COLO668 (cell line): Measurements from ENCODE around the gene MAP2K7.
"Not testable (repeated sequence)": the region's sequence is repeated elsewhere in the genome, so short reads cannot be mapped to it uniquely, and the experiment has no call there.

Experiments used
- DNase-seq: peaks from one replicate; lab custom pipeline; 2025; ENCODE audit not compliant: unreplicated experiment; lab: John Stamatoyannopoulos, UW

MAP2K7 gene

GRCh38 chr19:7883105-7883504, 20.6 kb upstream of the MAP2K7 start:
- DNase-seq, result peak; percentile 68

DNA sequence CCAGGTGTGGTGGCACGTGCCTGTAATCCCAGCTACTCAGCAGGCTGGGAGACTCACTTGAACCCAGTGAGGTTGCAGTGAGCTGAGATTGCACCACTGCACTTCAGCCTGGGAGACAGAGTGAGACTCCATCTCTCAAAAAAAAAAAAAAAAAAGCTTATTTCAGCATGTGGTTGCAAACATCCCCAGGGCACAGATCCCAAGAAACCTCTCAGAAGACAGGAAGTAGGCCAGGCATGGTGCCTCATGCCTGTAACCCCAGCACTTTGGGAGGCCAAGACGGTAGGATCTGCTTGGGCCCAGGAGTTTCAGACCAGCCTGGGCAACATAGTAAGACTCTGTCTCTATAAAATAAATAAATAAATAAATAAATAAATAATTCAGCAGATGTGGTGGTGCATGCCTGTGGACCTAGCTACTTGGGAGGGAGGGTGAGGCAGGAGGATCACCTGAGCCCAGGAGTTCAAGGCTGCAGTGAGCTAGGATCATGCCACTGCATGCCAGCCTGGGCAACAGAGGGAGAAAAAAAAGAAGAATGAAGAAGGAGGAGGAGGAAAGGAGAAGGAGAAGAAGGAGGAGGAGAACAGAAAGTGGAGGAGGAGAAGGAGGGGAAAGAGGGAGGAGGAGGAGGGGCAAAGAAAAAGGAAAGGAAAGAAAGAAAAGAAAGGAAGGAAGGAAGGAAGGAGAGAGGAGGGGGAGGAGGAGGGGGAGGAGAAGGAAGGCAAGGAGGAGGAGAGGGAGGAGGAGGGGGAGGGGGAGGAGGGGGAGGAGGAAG, 19.7 kb upstream of the MAP2K7 start:
- DNase-seq, result no peak

DNA sequence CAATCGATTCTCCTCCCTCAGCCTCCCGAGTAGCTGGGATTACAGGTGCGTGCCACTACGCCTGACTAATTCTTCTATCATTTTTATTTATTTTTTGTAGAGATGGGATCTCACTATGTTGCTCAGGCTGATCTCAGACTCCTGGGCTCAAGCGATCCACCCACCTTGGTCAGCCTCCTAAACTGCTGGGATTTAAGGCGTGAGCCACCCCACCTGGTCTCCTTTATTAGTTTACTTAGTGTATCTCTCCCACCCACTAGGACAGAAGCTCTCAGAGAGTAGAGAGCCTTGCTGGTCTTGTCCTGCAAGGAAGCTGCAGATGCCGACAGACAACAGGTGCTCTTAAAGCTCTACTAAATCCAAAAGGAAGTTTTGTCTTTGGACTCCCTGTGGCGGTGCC, 17.9 kb upstream of the MAP2K7 start:
- no peak for DNase-seq

GRCh38 chr19:7887408-7888144, 16.1 kb upstream of the MAP2K7 start:
- DNase-seq, result no peak

DNA sequence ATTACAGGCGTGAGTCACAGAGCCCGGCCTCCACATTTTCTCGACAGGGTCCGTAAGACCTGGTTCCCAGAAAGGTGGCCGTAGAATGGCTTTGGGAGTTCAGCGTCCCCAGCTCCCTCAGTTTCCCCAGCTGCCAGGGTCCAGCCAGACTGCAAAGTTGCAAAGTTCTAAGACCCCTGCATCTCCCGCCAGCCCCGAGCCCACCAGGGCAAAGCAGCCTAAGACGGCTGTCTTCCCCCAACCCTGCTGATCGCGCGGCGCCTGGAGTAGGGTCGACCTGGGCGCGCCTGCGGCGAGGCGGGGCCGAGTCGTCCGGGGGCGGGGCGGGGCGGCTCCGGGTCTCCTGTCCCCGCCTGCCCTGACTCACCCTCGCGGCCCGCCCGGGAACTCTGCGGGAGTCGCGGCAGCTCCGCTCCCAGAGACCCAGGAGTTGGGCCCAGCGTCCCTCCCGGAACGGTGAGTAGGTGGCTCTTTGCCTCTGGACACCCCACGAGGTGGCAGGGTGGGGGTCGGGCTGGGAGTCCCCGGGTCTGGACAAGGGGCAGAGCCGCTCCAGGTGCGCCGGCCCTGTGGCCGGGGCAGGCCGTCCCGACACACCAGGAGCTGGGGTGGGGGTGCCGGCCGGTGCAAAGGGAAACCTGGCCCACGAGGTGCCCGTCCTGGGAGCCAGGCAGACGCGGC, 15.4 kb upstream of the MAP2K7 start, which contains the start of gene LRRC8E:
Gene LRRC8E, plus strand, starts transcription at position 366 of the 681 bp plus-strand sequence. CDS start 7,094 bp downstream, outside the sequence.
- DNase-seq, result peak; percentile 61

GRCh38 chr19:7888826-7889217, 14.9 kb upstream of the MAP2K7 start:
- DNase-seq, result no peak

DNA sequence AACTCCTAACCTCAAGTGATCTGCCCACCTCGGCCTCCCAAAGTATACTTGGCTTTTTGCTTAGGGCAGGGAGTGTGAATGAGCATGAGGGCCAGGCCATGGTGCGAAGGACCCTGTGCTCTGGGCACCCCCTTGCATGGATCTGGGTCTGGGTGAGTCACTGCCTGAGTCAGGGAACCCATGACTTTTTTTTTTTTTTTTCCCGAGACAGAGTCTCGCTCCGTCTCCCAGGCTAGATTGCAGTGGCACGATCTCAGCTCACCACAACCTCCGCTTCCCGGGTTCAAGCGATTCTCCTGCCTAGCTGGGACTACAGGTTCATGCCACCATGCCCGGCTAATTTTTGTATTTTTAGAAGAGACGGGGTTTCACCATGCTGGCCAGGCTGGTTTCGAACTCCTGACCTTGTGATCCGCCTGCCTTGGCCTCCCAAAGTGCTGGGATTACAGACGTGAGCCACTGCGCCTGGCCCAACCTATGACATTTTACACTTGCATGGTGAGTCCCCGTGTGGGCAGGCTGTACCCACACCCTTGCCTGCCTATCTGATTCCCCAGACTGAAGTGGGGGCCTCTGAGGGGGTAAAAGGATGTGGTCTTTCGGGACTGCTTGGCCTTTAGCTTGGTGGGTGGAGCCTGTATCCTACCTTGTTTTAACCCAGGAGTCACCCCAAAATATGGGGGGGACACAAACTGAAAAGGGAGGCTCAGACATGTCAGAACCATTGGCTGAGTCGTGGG, 10.1 kb upstream of the MAP2K7 start:
- not testable (repeated sequence) for DNase-seq

DNA sequence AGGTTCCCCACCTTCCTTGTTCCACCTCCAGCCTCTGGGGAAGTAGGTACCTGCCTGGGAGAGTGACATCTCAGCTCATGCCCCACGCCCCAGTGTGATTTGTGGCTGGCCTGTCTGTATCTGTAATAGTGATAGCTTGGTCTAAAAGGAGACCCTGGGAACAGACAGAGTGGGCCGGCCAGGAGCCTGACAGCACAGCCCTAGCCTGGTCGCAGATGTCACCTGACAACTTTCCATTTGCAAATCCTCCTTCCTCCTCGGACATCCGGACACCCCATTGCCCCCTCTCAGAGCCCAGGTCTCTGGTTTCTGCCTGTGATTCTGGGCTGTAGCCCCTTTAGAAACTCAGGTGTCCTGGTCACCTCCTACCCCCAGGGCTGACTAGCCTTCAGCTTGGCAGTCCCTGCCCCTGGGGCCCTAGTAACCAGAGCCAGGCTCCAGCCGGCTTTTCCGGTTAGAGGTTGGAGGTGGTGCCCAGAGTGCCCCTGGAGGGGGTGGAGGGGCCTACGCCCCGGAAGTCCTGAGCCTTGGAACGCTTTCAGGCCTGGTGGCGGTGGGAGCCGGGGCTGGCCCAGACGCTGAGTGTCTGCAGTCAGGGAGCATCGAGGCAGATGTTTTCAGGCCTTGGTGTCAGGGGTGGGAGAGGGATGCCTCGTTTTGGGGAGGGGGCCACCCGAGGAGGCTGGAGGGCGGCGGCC, 8.9 kb upstream of the MAP2K7 start:
- peak; percentile 67 for DNase-seq

- no peak for DNase-seq
Observed at GRCh38 chr19:7895565-7895964, 8.1 kb upstream of the MAP2K7 start.

DNA sequence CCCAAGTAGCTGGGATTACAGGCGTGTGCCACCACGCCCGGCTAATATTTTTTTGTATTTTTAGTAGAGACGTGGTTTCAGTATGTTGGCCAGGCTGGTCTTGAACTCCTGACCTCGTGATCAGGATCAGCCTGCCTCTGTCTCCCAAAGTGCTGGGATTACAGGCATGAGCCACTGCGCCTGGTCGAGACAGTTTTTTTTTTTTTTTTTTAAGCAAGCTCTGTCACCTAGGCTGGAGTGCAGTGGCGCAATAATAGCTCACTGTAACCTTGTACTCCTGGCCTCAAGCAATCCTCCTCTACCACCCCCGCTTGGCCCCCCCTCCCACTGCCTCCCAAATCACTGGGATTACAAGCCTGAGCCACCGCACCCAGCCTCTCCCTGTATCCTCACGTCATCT, 6.4 kb upstream of the MAP2K7 start:
- no peak for DNase-seq

DNA sequence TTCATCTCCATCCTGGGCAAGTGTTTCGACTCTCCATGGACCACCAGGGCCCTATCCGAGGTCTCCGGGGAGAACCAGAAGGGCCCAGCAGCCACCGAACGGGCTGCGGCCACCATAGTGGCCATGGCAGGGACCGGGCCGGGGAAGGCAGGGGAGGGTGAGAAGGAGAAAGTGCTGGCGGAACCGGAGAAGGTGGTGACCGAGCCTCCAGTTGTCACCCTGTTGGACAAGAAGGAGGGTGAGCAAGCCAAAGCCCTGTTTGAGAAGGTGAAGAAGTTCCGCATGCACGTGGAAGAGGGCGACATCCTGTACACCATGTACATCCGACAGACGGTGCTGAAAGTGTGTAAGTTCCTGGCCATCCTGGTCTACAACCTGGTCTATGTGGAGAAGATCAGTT, 4.7 kb upstream of the MAP2K7 start:
- DNase-seq, result no peak

GRCh38 chr19:7899751-7900378, 3.8 kb upstream of the MAP2K7 start:
- DNase-seq, result no peak

GRCh38 chr19:7900401-7900870, 3.2 kb upstream of the MAP2K7 start:
- DNase-seq, result no peak

DNA sequence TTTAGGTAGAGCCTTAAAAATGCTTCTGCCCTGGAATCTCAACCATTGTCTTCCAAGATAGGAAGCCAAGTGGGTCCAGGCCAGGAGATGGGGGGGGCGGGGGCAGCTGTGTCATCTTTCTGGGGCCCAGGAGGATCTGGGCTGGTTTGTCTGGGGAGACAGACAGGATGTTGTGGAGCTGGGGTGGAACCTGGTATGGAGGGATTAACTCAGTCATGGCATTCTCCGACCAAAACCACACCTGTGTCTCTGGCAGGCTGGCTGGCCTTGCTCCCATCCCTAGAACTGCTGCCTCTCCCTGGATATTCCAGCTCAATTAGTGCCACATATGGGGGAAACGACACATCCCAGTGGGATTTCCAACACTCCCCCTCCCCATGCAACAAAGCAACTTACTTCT, 2.7 kb upstream of the MAP2K7 start:
- no peak for DNase-seq

GRCh38 chr19:7901337-7901736, 2.3 kb upstream of the MAP2K7 start:
- DNase-seq, result no peak

- no peak for DNase-seq
Observed at GRCh38 chr19:7902796-7903243, 857 bp upstream of the MAP2K7 start.

GRCh38 chr19:7904074-7905020, 670 bp downstream of the MAP2K7 start:
- peak; percentile 71 for DNase-seq

- DNase-seq, result no peak
Observed at GRCh38 chr19:7905268-7905667, 1.6 kb downstream of the MAP2K7 start.

DNA sequence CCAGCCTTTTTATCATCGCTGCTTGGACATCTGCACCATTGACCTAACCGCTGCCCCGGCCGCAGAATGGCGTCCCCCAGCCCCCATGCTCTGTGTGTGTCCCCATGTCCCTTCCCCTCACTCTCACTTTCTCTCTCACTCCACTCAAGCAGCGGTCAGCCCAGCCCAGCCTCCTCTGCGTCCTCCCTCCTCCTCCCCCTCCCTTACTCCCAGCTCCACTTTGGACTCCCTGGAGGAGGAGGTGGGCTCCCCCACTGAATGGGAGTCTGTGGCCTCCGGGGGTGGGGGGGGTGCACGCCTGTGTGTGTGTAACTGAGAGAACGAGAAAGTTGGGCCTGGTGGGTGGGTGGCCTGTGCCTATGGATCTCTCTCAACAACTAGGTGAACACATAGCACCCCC, 2.2 kb downstream of the MAP2K7 start:
- no peak for DNase-seq
